Endothelial cell of umbilical vein (primary cell): ENCODE data around the gene ATP8A1. TPM values are rescaled to one million over a fixed set of nuclear protein-coding genes. Genes with fewer than 3 reads are reported as not detected.

ENCODE experiments used
- BruUV-seq: library from RNA; stranded (reverse); fragments of 400-500 nt; replicated peaks from 2 replicates; lab custom pipeline; 2021; lab: Mats Ljungman, UMichigan
- CTCF ChIA-PET: fragments of 300-600, 350-600 bp; sonication (Branson Sonifier 250); formaldehyde crosslinking; loops from one replicate; lab custom pipeline; 2021; ENCODE audit warnings: antibody characterized with exemption, inconsistent platforms; lab: Charles Lee
- POLR2A ChIA-PET: fragments of 300-600, 350-600 bp; sonication (Branson Sonifier 250); formaldehyde crosslinking; loops from one replicate; lab custom pipeline; 2021; ENCODE audit warnings: antibody characterized with exemption, inconsistent platforms; lab: Charles Lee
- DNase-seq: peaks from one replicate; pipeline ENCODE4 v3.0.0-alpha.2; 2011; ENCODE audit warnings: low read depth, low spot score
- FAIRE-seq: peaks from 2 replicates; lab custom pipeline; 2011; peaks lifted over from hg19 to GRCh38; lab: Jason Lieb, UNC
- H2AFZ ChIP-seq: 2 replicates; pipeline ENCODE4 v1.6.0; 2012; ENCODE audit warnings: low read depth, low read length, control low read depth, inconsistent platforms
- H3K27ac ChIP-seq: 2 replicates; pipeline ENCODE4 v1.5.1; 2011; ENCODE audit warnings: low read depth, mild to moderate bottlenecking, control low read depth, low read length, moderate library complexity; ENCODE audit not compliant: insufficient read depth
- H3K27me3 ChIP-seq, 2 experiments: 2 replicates each; pipeline versions ENCODE4 v1.6.0 to v1.6.1; 2011; ENCODE audit warnings: low read length in 2 of 2, mixed read lengths in 1 of 2; ENCODE audit not compliant: control insufficient read depth in 2 of 2, insufficient read depth in 2 of 2
- H3K36me3 ChIP-seq, 2 experiments: 2 replicates in 1 of 2; 3 replicates in 1 of 2; pipeline ENCODE4 v1.5.1; 2011; ENCODE audit warnings: low read length in 2 of 2, mild to moderate bottlenecking in 1 of 2, moderate library complexity in 1 of 2; ENCODE audit not compliant: control insufficient read depth in 2 of 2, insufficient read depth in 2 of 2; ENCODE audit errors: extremely low read depth in 1 of 2
- H3K4me1 ChIP-seq: 3 replicates; pipeline ENCODE4 v1.5.1; 2011; ENCODE audit warnings: mild to moderate bottlenecking, low read length; ENCODE audit not compliant: control insufficient read depth, insufficient read depth; ENCODE audit errors: extremely low read depth
- H3K4me2 ChIP-seq: 2 replicates; pipeline ENCODE4 v1.6.1; 2011; ENCODE audit warnings: low read length, control low read depth, mixed read lengths; ENCODE audit not compliant: insufficient read depth
- H3K4me3 ChIP-seq, 3 experiments: fragments of 200-600 bp in 1 of 3; sonication (generic), shearing (Covaris generic) in 1 of 3; replicated peaks in 1 of 3; 2 replicates each; pipeline ENCODE4 v1.5.1; 2011 to 2016; ENCODE audit warnings: control low read depth in 3 of 3, low read length in 3 of 3, mild to moderate bottlenecking in 2 of 3, inconsistent platforms in 1 of 3, low read depth in 1 of 3, moderate library complexity in 1 of 3; ENCODE audit not compliant: insufficient read depth in 1 of 3
- H3K79me2 ChIP-seq: 2 replicates; pipeline ENCODE4 v1.6.0; 2012; ENCODE audit warnings: low read length, inconsistent platforms; ENCODE audit not compliant: control insufficient read depth, insufficient read depth
- H3K9ac ChIP-seq: replicated peaks from 2 replicates; pipeline ENCODE3; 2011; ENCODE audit warnings: low read length, control low read depth; ENCODE audit not compliant: insufficient read depth; ENCODE audit errors: extremely low read depth
- H3K9me1 ChIP-seq: replicated peaks from 3 replicates; pipeline ENCODE4 v1.6.0; 2011; ENCODE audit warnings: mild to moderate bottlenecking, low read length; ENCODE audit not compliant: control insufficient read depth, insufficient read depth; ENCODE audit errors: extremely low read depth
- H3K9me3 ChIP-seq: replicated peaks from 2 replicates; pipeline ENCODE4 v1.5.1; 2012; ENCODE audit warnings: low read length, inconsistent platforms; ENCODE audit not compliant: control insufficient read depth, insufficient read depth
- H4K20me1 ChIP-seq: replicated peaks from 2 replicates; pipeline ENCODE3; 2011; ENCODE audit warnings: mild to moderate bottlenecking, low read length; ENCODE audit not compliant: control insufficient read depth, insufficient read depth; ENCODE audit errors: extremely low read depth
- CTCF ChIP-seq, 2 donors: IDR thresholded peaks; 1 replicate in 1 of 2; 2 replicates in 1 of 2; pipeline ENCODE4 v1.5.1; 2011; ENCODE audit warnings: low read length in 2 of 2, mild to moderate bottlenecking in 2 of 2, moderate library complexity in 2 of 2, control low read depth in 1 of 2, inconsistent platforms in 1 of 2, low read depth in 1 of 2; ENCODE audit not compliant: insufficient read depth in 1 of 2; ENCODE audit errors: extremely low read depth in 1 of 2
- EZH2 ChIP-seq: IDR thresholded peaks from 2 replicates; pipeline ENCODE4 v1.6.1; 2012; ENCODE audit warnings: borderline replicate concordance, low read depth, mild to moderate bottlenecking, moderate library complexity, low read length, inconsistent platforms; ENCODE audit not compliant: severe bottlenecking
- FOS ChIP-seq: IDR thresholded peaks from 2 replicates; pipeline ENCODE4 v1.6.1; 2011; ENCODE audit warnings: mild to moderate bottlenecking, low read length, moderate library complexity, borderline replicate concordance; ENCODE audit not compliant: insufficient read depth
- GATA2 ChIP-seq: IDR thresholded peaks from 2 replicates; pipeline ENCODE4 v1.7.0; 2011; ENCODE audit warnings: low read depth, mild to moderate bottlenecking, moderate library complexity, mixed read lengths, low read length; ENCODE audit not compliant: insufficient read length, insufficient read depth
- JUN ChIP-seq: IDR thresholded peaks from 2 replicates; pipeline ENCODE4 v1.6.1; 2011; ENCODE audit warnings: borderline replicate concordance, low read depth; ENCODE audit not compliant: insufficient read length, insufficient read depth
- MAX ChIP-seq: IDR thresholded peaks from 2 replicates; pipeline ENCODE4 v1.6.1; 2011; ENCODE audit not compliant: insufficient read depth, insufficient read length
- MYC ChIP-seq: IDR thresholded peaks from one replicate; pipeline ENCODE4 v1.6.1; 2011; ENCODE audit warnings: mild to moderate bottlenecking, low read depth, low read length
- POLR2A ChIP-seq: IDR thresholded peaks from 2 replicates; pipeline ENCODE4 v1.6.1; 2012; ENCODE audit warnings: low read depth, mild to moderate bottlenecking, control low read depth, low read length
- POLR2AphosphoS5 ChIP-seq: IDR thresholded peaks from 2 replicates; pipeline ENCODE4 v1.6.1; 2012; ENCODE audit warnings: low read depth, mild to moderate bottlenecking, control low read depth, low read length, moderate library complexity; ENCODE audit not compliant: insufficient read depth
- dilution Hi-C: fragments of 300-500 bp; cut with MboI; formaldehyde crosslinking; loops from one replicate; pipeline ENCODE4 v1.15.0; 2019; ENCODE audit warnings: low sequenced_read_pairs; ENCODE audit not compliant: extremely low pct_ligation_motif_present
- intact Hi-C: fragments of 100-400 bp; cut with micrococcal nuclease; formaldehyde crosslinking; loops from one replicate; pipeline ENCODE4 v1.10.0; 2022
- polyA plus RNA-seq, 4 experiments: library from polyadenylated mRNA; depleted of rRNA in 3 of 4; stranded (reverse) in 3 of 4; unstranded in 1 of 4; fragments of >200 nt; gene quantifications; 2 replicates each; pipeline versions ENCODE4 v1.2.1 to v1.2.3, GENCODE V29; 2011 to 2012; ENCODE audit warnings: missing spikeins in 1 of 4
- total RNA-seq: library from RNA; stranded (reverse); gene quantifications from 2 replicates; pipeline ENCODE4 v1.2.3, GENCODE V29; 2021

ATP8A1 gene
- total and polyA plus RNA-seq, 2 donors (not counting 3 experiments of a cell fraction or from before 2014, with no cell fraction given): 0.97 to 11.5 TPM

GRCh38 chr4:42436928-42437565, 219.9 kb downstream of the ATP8A1 start:
- H3K4me1 ChIP-seq: no peaks in the 10 kb centered on the region
- dilution Hi-C loops: no loop called here
- H3K27ac ChIP-seq: no peak overlapping the region
- no peaks in the 10 kb centered on the region for H3K79me2 ChIP-seq
- CTCF ChIA-PET: interaction anchor here (1.3 kb wide), 1 partner anchor 157 kb away, joined by 3 read pairs; no protein-coding TSS in a partner anchor
- no peak overlapping the region for H2AFZ ChIP-seq
- no peak overlapping the region for H3K4me2 ChIP-seq
- no peaks in the 10 kb centered on the region for H3K9me1 ChIP-seq
- intact Hi-C loops: no loop called here
- peaks cover 0 to 2% of the 10 kb centered on the region in 2 experiments for H3K27me3 ChIP-seq
- H3K36me3 ChIP-seq: no peaks in the 10 kb centered on the region
- no peak for FAIRE-seq
- no peak overlapping the region for H3K9ac ChIP-seq
- BruUV-seq: no TSS peak
- POLR2A ChIA-PET: no interaction called here
- H3K4me3 ChIP-seq: no peak overlapping the region
- TF ChIP-seq POLR2AphosphoS5 (no peak), MAX (no peak), GATA2 (no peak), CTCF (IDR thresholded peaks at IDR 0.05; ENCODE audit: extremely low read depth in 1 of 2, insufficient read depth in 1 of 2, low read depth in 1 of 2, low read length in 2 of 2) (no peak), EZH2 (no peak), JUN (no peak), MYC (no peak), FOS (no peak), POLR2A (no peak)
- DNase-seq: no peak
- no peaks in the 10 kb centered on the region for H4K20me1 ChIP-seq
- no peaks in the 10 kb centered on the region for H3K9me3 ChIP-seq
